K562 (cell line): Measurements from ENCODE around the gene SLC38A1. TPM values are rescaled to one million over a fixed set of nuclear protein-coding genes. Genes with fewer than 3 reads are reported as not detected.

Experiments used
- ATAC-seq: fragments of 200-7000 bp; cut with Tn5 transposase; 3 replicates; pipeline ENCODE4 v1.9.1; 2020; ENCODE audit warnings: moderate library complexity
- BruUV-seq: library from RNA; stranded (reverse); fragments of 400-500 nt; replicated peaks from 2 replicates; lab custom pipeline; 2021; lab: Mats Ljungman, UMichigan
- CTCF ChIA-PET: fragments of 300-600 bp; formaldehyde crosslinking; extraction: SDS; loops from one replicate; lab custom pipeline; 2021; ENCODE audit warnings: low intra/inter-chr PET ratio; lab: Yijun Ruan, JAX
- POLR2A ChIA-PET: fragments of 300-600, 350-650 bp; sonication (Branson Sonifier 250); formaldehyde crosslinking; extraction: SDS; loops from one replicate; lab custom pipeline; 2021; ENCODE audit warnings: antibody characterized with exemption, inconsistent platforms; lab: Yijun Ruan, JAX
- DNase-seq, 4 experiments: peaks; one replicate each; pipeline versions ENCODE4 v3.0.0 to v3.0.0-alpha.2; 2011 to 2018; ENCODE audit warnings: low spot score in 3 of 4, mixed read lengths in 3 of 4; ENCODE audit errors: extremely low read depth in 1 of 4
- FAIRE-seq: peaks from 2 replicates; lab custom pipeline; 2011; peaks lifted over from hg19 to GRCh38; lab: Jason Lieb, UNC
- H2AFZ ChIP-seq: 2 replicates; pipeline ENCODE4 v1.6.0; 2011; ENCODE audit warnings: low read depth, low read length, control low read depth, inconsistent platforms
- H3K27ac ChIP-seq: fragments of 200-600 bp; 3 replicates; pipeline ENCODE4 v1.8.0; 2011; ENCODE audit warnings: low read depth, mild to moderate bottlenecking, control low read depth, inconsistent platforms, low read length, moderate library complexity, mixed read lengths; ENCODE audit errors: extremely low read depth
- H3K27me3 ChIP-seq, 2 experiments: fragments of 300-600 bp in 1 of 2; 2 replicates in 1 of 2; 3 replicates in 1 of 2; pipeline versions ENCODE4 v1.6.0 to v1.8.0; 2011; ENCODE audit warnings: inconsistent platforms in 2 of 2, low read length in 2 of 2, mild to moderate bottlenecking in 1 of 2, mixed read lengths in 1 of 2, moderate library complexity in 1 of 2; ENCODE audit not compliant: control insufficient read depth in 2 of 2, insufficient read depth in 2 of 2
- H3K36me3 ChIP-seq: fragments of 300-600 bp; 3 replicates; pipeline ENCODE4 v1.8.0; 2011; ENCODE audit warnings: mild to moderate bottlenecking, low read length, inconsistent platforms; ENCODE audit not compliant: control insufficient read depth, insufficient read depth
- H3K4me1 ChIP-seq, 2 experiments: fragments of 200-600 bp in 1 of 2; replicated peaks in 1 of 2; 2 replicates in 1 of 2; 3 replicates in 1 of 2; pipeline versions ENCODE4 v1.5.1 to v1.8.0; 2011; ENCODE audit warnings: inconsistent platforms in 2 of 2, low read length in 2 of 2, mild to moderate bottlenecking in 1 of 2, mixed read lengths in 1 of 2, moderate library complexity in 1 of 2; ENCODE audit not compliant: control insufficient read depth in 2 of 2, insufficient read depth in 2 of 2
- H3K4me2 ChIP-seq: 2 replicates; pipeline ENCODE4 v1.6.1; 2011; ENCODE audit warnings: low read length, control low read depth, inconsistent platforms, mixed read lengths; ENCODE audit not compliant: insufficient read depth
- H3K4me3 ChIP-seq: fragments of 200-600 bp; sonication (generic), shearing (Covaris generic); 2 replicates; pipeline ENCODE4 v1.5.1; 2016; ENCODE audit warnings: control low read depth, inconsistent platforms
- H3K79me2 ChIP-seq: fragments of 200-600 bp; 3 replicates; pipeline ENCODE4 v1.8.0; 2011; ENCODE audit warnings: low read length, inconsistent platforms; ENCODE audit not compliant: control insufficient read depth, insufficient read depth
- H3K9ac ChIP-seq, 2 experiments: 2 replicates each; pipeline versions ENCODE4 v1.6.0 to v1.6.1; 2011; ENCODE audit warnings: low read depth in 2 of 2, low read length in 2 of 2, control low read depth in 1 of 2, inconsistent platforms in 1 of 2, mild to moderate bottlenecking in 1 of 2, mixed read lengths in 1 of 2; ENCODE audit not compliant: insufficient read depth in 1 of 2
- H3K9me1 ChIP-seq: one replicate; pipeline ENCODE4 v1.6.0; 2011; ENCODE audit warnings: inconsistent platforms, mild to moderate bottlenecking, low read length, moderate library complexity; ENCODE audit not compliant: control insufficient read depth, insufficient read depth
- H3K9me3 ChIP-seq: replicated peaks from 2 replicates; pipeline ENCODE4 v1.5.1; 2011; ENCODE audit warnings: low read depth, low read length, inconsistent platforms; ENCODE audit not compliant: control insufficient read depth, insufficient read depth
- H4K20me1 ChIP-seq: replicated peaks from 2 replicates; pipeline ENCODE4 v1.6.1; 2011; ENCODE audit warnings: low read length, inconsistent platforms, mixed read lengths; ENCODE audit not compliant: control insufficient read depth, insufficient read depth
- BACH1 ChIP-seq: fragments of 200-800 bp; sonication (Bioruptor generic); IDR thresholded peaks from 2 replicates; pipeline ENCODE4 v1.6.1; 2016; ENCODE audit warnings: missing genetic modification characterization, missing compliant biosample characterization
- EP300 ChIP-seq: IDR thresholded peaks from 2 replicates; pipeline ENCODE4 v1.6.1; 2012; ENCODE audit warnings: low read length, improper control_type of control experiment
- FOSL1 ChIP-seq: fragments of 200-800 bp; sonication (Bioruptor generic); conservative IDR thresholded peaks from 2 replicates; pipeline ENCODE4 v1.6.1; 2016; ENCODE audit warnings: missing genetic modification characterization, missing compliant biosample characterization
- GATAD2B ChIP-seq: fragments of 450-650 bp; IDR thresholded peaks from 2 replicates; pipeline ENCODE4 v1.6.1; 2017; ENCODE audit warnings: mild to moderate bottlenecking, borderline replicate concordance
- HMG20A ChIP-seq: fragments of 450-650 bp; formaldehyde crosslinking; conservative IDR thresholded peaks from 2 replicates; pipeline ENCODE4 v1.4.0; 2020; ENCODE audit warnings: mild to moderate bottlenecking, mixed read lengths
- MAFF ChIP-seq: IDR thresholded peaks from 2 replicates; pipeline ENCODE4 v1.6.1; 2012; ENCODE audit warnings: low read length, improper control_type of control experiment
- NONO ChIP-seq, 2 experiments: fragments of 200-400 bp in 1 of 2; fragments of 450-650 bp in 1 of 2; formaldehyde crosslinking in 1 of 2; IDR thresholded peaks; 2 replicates each; pipeline ENCODE4 v1.6.1; 2017; ENCODE audit warnings: low read depth in 2 of 2, mild to moderate bottlenecking in 2 of 2, moderate library complexity in 2 of 2, low read length in 1 of 2
- RBM14 ChIP-seq: fragments of 200-400 bp; formaldehyde crosslinking; IDR thresholded peaks from 2 replicates; pipeline ENCODE4 v1.6.1; 2018; ENCODE audit warnings: low read depth, mild to moderate bottlenecking, low read length, moderate library complexity, borderline replicate concordance; ENCODE audit not compliant: insufficient read depth
- SMARCA5 ChIP-seq: fragments of 450-650 bp; IDR thresholded peaks from 2 replicates; pipeline ENCODE4 v1.6.1; 2016
- STAT5B ChIP-seq: fragments of 250-450 bp; sonication (Bioruptor Pico); IDR thresholded peaks from 2 replicates; pipeline ENCODE4 v1.8.0; 2021; ENCODE audit warnings: mild to moderate bottlenecking, inconsistent platforms
- ZKSCAN3 ChIP-seq: fragments of 250-450 bp; sonication (Bioruptor Pico); IDR thresholded peaks from 2 replicates; pipeline ENCODE4 v1.4.0; 2020
- ZNF134 ChIP-seq: fragments of 250-450 bp; sonication (Bioruptor Pico); conservative IDR thresholded peaks from 2 replicates; pipeline ENCODE4 v1.4.0; 2020
- ZNF274 ChIP-seq: IDR thresholded peaks from 2 replicates; pipeline ENCODE4 v1.6.1; 2011; ENCODE audit warnings: low read depth, mild to moderate bottlenecking, low read length, moderate library complexity, borderline replicate concordance
- ZNF589 ChIP-seq: fragments of 200-800 bp; sonication (Bioruptor generic); IDR thresholded peaks from 2 replicates; pipeline ENCODE4 v1.6.1; 2016; ENCODE audit warnings: low read depth, missing genetic modification characterization, missing compliant biosample characterization
- WGBS: fragments of 100-300 bp; shearing (Covaris generic); methylation state at CpG from one replicate; pipeline ENCODE4 v1.1.6; 2016; ENCODE audit warnings: low coverage, mixed read lengths; ENCODE audit not compliant: insufficient coverage; ENCODE audit errors: missing lambda C conversion rate; 5-methylcytosine and 5-hydroxymethylcytosine counted together
- in situ Hi-C: fragments of 300-500 bp; cut with MboI; formaldehyde crosslinking; loops from 4 replicates; pipeline ENCODE4 v1.15.0; 2018; ENCODE audit warnings: inconsistent platforms, mixed read lengths
- intact Hi-C: fragments of 100-400 bp; cut with micrococcal nuclease; formaldehyde crosslinking; loops from 2 replicates; pipeline ENCODE4 v1.14.2; 2022
- polyA plus RNA-seq, 8 experiments: library from polyadenylated mRNA; depleted of rRNA in 4 of 8; stranded (reverse) in 5 of 8; unstranded in 3 of 8; fragments of >200 nt; fragmentation: Nextera tagmentation in 2 of 8; fragmentation: Illumina TruSeq in 1 of 8; extraction: Ambion mirVana in 2 of 8; extraction: Trizol in 1 of 8; gene quantifications; 2 replicates each; pipeline versions ENCODE4 v1.2.1 to v1.2.3, GENCODE V29; 2011 to 2014; ENCODE audit warnings: inconsistent platforms in 1 of 8, missing spikeins in 1 of 8
- total RNA-seq, 7 experiments: library from RNA; depleted of rRNA in 6 of 7; stranded (reverse); fragments of >200 nt in 6 of 7; fragmentation: Illumina TruSeq in 2 of 7; extraction: Trizol in 2 of 7; gene quantifications; 2 replicates each; pipeline versions ENCODE4 v1.2.1 to v1.2.3, GENCODE V29; 2011 to 2021; ENCODE audit warnings: low replicate concordance in 1 of 7
- TF ChIP-seq, protein P1 (sequence below): fragments of 450-650 bp; IDR thresholded peaks from 2 replicates; pipeline ENCODE4 v1.6.1; 2017; ENCODE audit warnings: antibody characterized with exemption
- TF ChIP-seq, protein P2 (sequence below): fragments of 250-450 bp; sonication (Bioruptor Pico); IDR thresholded peaks from 2 replicates; pipeline ENCODE4 v1.8.0; 2021; ENCODE audit warnings: mild to moderate bottlenecking, moderate library complexity
- TF ChIP-seq, protein P3 (sequence below): fragments of 450-650 bp; IDR thresholded peaks from 2 replicates; pipeline ENCODE4 v1.6.1; 2016; ENCODE audit warnings: mild to moderate bottlenecking

SLC38A1 gene
- total and polyA plus RNA-seq, 9 of the 15 experiments (the other 6 are each of a cell fraction or from before 2014, with no cell fraction given), result 51.9 to 112 (median 75.0) TPM

DNA sequence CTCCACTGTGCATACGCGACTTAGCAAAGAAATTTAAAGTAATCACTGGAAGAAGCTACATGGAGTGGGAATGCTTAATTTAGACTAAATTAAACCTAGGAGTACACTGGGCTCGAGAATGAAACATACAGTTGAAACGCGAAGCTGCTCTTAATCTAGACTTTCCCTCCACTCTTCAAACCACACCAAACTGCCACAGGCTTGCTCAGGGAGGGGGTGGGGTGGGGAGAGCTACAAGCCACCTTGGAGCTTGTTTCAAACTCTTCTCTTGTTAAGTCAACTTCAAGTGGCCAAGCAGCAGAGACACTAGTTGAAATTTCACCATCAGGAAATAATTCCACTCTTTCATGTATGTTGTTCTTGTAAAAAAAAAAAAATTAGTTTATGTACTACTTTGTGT lies 69.9 kb downstream of the SLC38A1 start:
- in situ Hi-C loops (no loop called here), intact Hi-C loops (no loop called here)
- no peak overlapping the region for H2AFZ ChIP-seq
- 94% methylated on average over 5 of the region's 5 CpGs for WGBS
- peaks cover 32% of the 10 kb centered on the region for H3K9me3 ChIP-seq
- CTCF ChIA-PET, result interaction anchor here (0.5 kb wide), 1 partner anchor 35 kb away, joined by 7 read pairs; no protein-coding TSS in a partner anchor
- no TSS peak for BruUV-seq
- no peak overlapping the region for H3K4me2 ChIP-seq
- no peaks in the 10 kb centered on the region for H3K9me1 ChIP-seq
- no peak overlapping the region for H3K4me3 ChIP-seq
- POLR2A ChIA-PET, result interaction anchor here (0.7 to 1.4 kb wide), 2 partner anchors 21 to 23 kb away, joined by 3 to 4 read pairs; no protein-coding TSS in a partner anchor
- ATAC-seq (no peak), DNase-seq (no peak), FAIRE-seq (no peak)
- no peak overlapping the region for H3K27ac ChIP-seq
- H3K79me2 ChIP-seq, result no peaks in the 10 kb centered on the region
- no peaks in the 10 kb centered on the region for H3K4me1 ChIP-seq
- no peak overlapping the region for H3K9ac ChIP-seq
- peaks cover 91% of the 10 kb centered on the region for H3K36me3 ChIP-seq
- no peaks in the 10 kb centered on the region for H4K20me1 ChIP-seq
- H3K27me3 ChIP-seq, result no peaks in the 10 kb centered on the region
- no peak for TF ChIP-seq ZNF274
- TF ChIP-seq MAFF, result no peak
- no peak for TF ChIP-seq NONO (IDR thresholded peaks at IDR 0.05; ENCODE audit: low read depth in 2 of 2, low read length in 1 of 2)
- no peak for TF ChIP-seq BACH1 (tag)
- no peak for TF ChIP-seq ZNF589 (CRISPR knock-in tag)
- no peak for TF ChIP-seq ZNF134 (CRISPR knock-in tag)
- TF ChIP-seq, protein P1, sequence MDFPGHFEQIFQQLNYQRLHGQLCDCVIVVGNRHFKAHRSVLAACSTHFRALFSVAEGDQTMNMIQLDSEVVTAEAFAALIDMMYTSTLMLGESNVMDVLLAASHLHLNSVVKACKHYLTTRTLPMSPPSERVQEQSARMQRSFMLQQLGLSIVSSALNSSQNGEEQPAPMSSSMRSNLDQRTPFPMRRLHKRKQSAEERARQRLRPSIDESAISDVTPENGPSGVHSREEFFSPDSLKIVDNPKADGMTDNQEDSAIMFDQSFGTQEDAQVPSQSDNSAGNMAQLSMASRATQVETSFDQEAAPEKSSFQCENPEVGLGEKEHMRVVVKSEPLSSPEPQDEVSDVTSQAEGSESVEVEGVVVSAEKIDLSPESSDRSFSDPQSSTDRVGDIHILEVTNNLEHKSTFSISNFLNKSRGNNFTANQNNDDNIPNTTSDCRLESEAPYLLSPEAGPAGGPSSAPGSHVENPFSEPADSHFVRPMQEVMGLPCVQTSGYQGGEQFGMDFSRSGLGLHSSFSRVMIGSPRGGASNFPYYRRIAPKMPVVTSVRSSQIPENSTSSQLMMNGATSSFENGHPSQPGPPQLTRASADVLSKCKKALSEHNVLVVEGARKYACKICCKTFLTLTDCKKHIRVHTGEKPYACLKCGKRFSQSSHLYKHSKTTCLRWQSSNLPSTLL, result no peak
- no peak for TF ChIP-seq GATAD2B
- TF ChIP-seq, protein P2, sequence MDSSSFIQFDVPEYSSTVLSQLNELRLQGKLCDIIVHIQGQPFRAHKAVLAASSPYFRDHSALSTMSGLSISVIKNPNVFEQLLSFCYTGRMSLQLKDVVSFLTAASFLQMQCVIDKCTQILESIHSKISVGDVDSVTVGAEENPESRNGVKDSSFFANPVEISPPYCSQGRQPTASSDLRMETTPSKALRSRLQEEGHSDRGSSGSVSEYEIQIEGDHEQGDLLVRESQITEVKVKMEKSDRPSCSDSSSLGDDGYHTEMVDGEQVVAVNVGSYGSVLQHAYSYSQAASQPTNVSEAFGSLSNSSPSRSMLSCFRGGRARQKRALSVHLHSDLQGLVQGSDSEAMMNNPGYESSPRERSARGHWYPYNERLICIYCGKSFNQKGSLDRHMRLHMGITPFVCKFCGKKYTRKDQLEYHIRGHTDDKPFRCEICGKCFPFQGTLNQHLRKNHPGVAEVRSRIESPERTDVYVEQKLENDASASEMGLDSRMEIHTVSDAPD, result no peak
- no peak for TF ChIP-seq HMG20A (CRISPR knock-in tag)
- no peak for TF ChIP-seq SMARCA5
- no peak for TF ChIP-seq EP300
- TF ChIP-seq, protein P3, sequence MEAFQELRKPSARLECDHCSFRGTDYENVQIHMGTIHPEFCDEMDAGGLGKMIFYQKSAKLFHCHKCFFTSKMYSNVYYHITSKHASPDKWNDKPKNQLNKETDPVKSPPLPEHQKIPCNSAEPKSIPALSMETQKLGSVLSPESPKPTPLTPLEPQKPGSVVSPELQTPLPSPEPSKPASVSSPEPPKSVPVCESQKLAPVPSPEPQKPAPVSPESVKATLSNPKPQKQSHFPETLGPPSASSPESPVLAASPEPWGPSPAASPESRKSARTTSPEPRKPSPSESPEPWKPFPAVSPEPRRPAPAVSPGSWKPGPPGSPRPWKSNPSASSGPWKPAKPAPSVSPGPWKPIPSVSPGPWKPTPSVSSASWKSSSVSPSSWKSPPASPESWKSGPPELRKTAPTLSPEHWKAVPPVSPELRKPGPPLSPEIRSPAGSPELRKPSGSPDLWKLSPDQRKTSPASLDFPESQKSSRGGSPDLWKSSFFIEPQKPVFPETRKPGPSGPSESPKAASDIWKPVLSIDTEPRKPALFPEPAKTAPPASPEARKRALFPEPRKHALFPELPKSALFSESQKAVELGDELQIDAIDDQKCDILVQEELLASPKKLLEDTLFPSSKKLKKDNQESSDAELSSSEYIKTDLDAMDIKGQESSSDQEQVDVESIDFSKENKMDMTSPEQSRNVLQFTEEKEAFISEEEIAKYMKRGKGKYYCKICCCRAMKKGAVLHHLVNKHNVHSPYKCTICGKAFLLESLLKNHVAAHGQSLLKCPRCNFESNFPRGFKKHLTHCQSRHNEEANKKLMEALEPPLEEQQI, result no peak
- no peak for TF ChIP-seq FOSL1 (tag)
- no peak for TF ChIP-seq ZKSCAN3 (CRISPR knock-in tag)
- no peak for TF ChIP-seq STAT5B (CRISPR knock-in tag)
- TF ChIP-seq RBM14, result no peak
